DND-41 (cell line): ENCODE results near the gene ATP5F1C.

Experiments used
- ATAC-seq: fragments of 200-7000 bp; cut with Tn5 transposase; 3 replicates; pipeline ENCODE4 v1.9.1; 2021; ENCODE audit warnings: low read depth; ENCODE audit not compliant: insufficient read depth
- DNase-seq: peaks from one replicate; pipeline ENCODE4 v3.0.0-alpha.2; 2020
- H2AFZ ChIP-seq: 2 replicates; pipeline ENCODE4 v1.6.0; 2012; ENCODE audit warnings: low read depth, low read length
- H3K27ac ChIP-seq: 2 replicates; pipeline ENCODE4 v1.5.1; 2012; ENCODE audit warnings: low read length, inconsistent platforms
- H3K27me3 ChIP-seq: fragments of 200-600 bp; sonication (generic); 2 replicates; pipeline ENCODE4 v1.6.0; 2012; ENCODE audit warnings: low read length, mild to moderate bottlenecking, inconsistent platforms; ENCODE audit not compliant: insufficient read depth, poor library complexity
- H3K36me3 ChIP-seq: 2 replicates; pipeline ENCODE4 v1.5.1; 2012; ENCODE audit warnings: low read length, inconsistent platforms; ENCODE audit not compliant: insufficient read depth
- H3K4me1 ChIP-seq: 2 replicates; pipeline ENCODE4 v1.5.1; 2012; ENCODE audit warnings: mild to moderate bottlenecking, low read length; ENCODE audit not compliant: insufficient read depth
- H3K4me2 ChIP-seq: 2 replicates; pipeline ENCODE4 v1.6.0; 2012; ENCODE audit warnings: mild to moderate bottlenecking, moderate library complexity, low read length, inconsistent platforms; ENCODE audit not compliant: insufficient read depth
- H3K4me3 ChIP-seq, 2 experiments: fragments of 200-600 bp in 1 of 2; shearing (Covaris generic) in 1 of 2; 2 replicates each; pipeline ENCODE4 v1.5.1; 2012 to 2016; ENCODE audit warnings: inconsistent platforms in 2 of 2, low read length in 2 of 2, mild to moderate bottlenecking in 2 of 2, low read depth in 1 of 2, moderate library complexity in 1 of 2
- H3K79me2 ChIP-seq: 2 replicates; pipeline ENCODE4 v1.6.0; 2012; ENCODE audit warnings: low read length, inconsistent platforms; ENCODE audit not compliant: insufficient read depth
- H3K9ac ChIP-seq: 2 replicates; pipeline ENCODE4 v1.6.0; 2012; ENCODE audit warnings: low read depth, mild to moderate bottlenecking, inconsistent platforms, low read length, moderate library complexity
- H3K9me3 ChIP-seq: 2 replicates; pipeline ENCODE4 v1.5.1; 2012; ENCODE audit warnings: low read length, moderate library complexity, mild to moderate bottlenecking, inconsistent platforms; ENCODE audit not compliant: insufficient read depth, severe bottlenecking
- H4K20me1 ChIP-seq: 2 replicates; pipeline ENCODE4 v1.6.0; 2012; ENCODE audit warnings: low read length; ENCODE audit not compliant: insufficient read depth
- CTCF ChIP-seq: IDR thresholded peaks from 2 replicates; pipeline ENCODE4 v1.5.1; 2012; ENCODE audit warnings: borderline replicate concordance, low read length, moderate library complexity, mild to moderate bottlenecking; ENCODE audit not compliant: poor library complexity, severe bottlenecking; ENCODE audit errors: extremely low read depth
- EZH2 ChIP-seq: IDR thresholded peaks from 3 replicates; pipeline ENCODE4 v1.6.1; 2012; ENCODE audit warnings: borderline replicate concordance, low read depth, mild to moderate bottlenecking, moderate library complexity, low read length, inconsistent platforms; ENCODE audit not compliant: severe bottlenecking

Gene ATP5F1C

GRCh38 chr10:7797582-7797981 is 9.6 kb downstream of the ATP5F1C start:
- H3K79me2 ChIP-seq: peaks cover 48% of the 10 kb centered on the region
- H3K27ac ChIP-seq: no peak overlapping the region

GRCh38 chr10:7802606-7803005 is 14.6 kb downstream of the ATP5F1C start:
- peaks cover 9% of the 10 kb centered on the region for H4K20me1 ChIP-seq

More at GRCh38 chr10:7797582-7797981, 9.6 kb downstream of the ATP5F1C start:
- ATAC-seq: no peak
- Histone ChIP-seq H3K4me3 (no peak overlapping the region), H4K20me1 (peaks cover 37% of the 10 kb centered on the region), H3K27me3 (no peaks in the 10 kb centered on the region), H3K9ac (no peak overlapping the region), H3K9me3 (no peaks in the 10 kb centered on the region), H3K4me1 (peaks cover 4% of the 10 kb centered on the region; the same call in 1 of the 2 replicates), H3K36me3 (peaks cover 69% of the 10 kb centered on the region), H3K4me2 (no peak overlapping the region), H2AFZ (no peak overlapping the region)
- DNase-seq: no peak
- TF ChIP-seq CTCF (no peak), EZH2 (no peak)

DNA sequence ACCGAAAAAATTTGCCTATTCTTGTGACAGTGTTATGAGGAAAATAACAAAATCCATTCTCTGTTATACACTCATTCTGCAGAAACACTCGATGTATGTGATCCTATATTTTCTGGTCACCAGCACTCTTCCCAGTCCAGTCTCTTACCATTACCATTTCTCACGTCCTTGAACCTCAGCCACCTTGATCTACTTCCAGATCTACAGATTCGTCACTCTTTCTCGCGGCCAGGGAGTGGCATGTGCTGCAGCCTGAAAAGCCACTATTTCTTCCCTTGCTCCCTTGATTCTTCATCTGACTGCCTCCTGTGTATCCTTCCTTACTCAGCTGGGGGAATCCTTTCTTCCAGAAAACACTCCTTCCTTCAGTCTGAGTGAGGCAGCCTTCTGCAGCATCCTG is 16.2 kb downstream of the ATP5F1C start:
- Histone ChIP-seq H3K4me1 (no peaks in the 10 kb centered on the region), H3K4me3 (no peak overlapping the region), H3K27ac (no peak overlapping the region), H3K9ac (no peak overlapping the region), H2AFZ (no peak overlapping the region), H4K20me1 (peaks cover 9% of the 10 kb centered on the region), H3K79me2 (0 out of 2 replicates have a peak, but pooled peaks cover 3% of the 10 kb centered on the region), H3K36me3 (peaks cover 83% of the 10 kb centered on the region), H3K9me3 (no peaks in the 10 kb centered on the region), H3K27me3 (no peaks in the 10 kb centered on the region), H3K4me2 (no peak overlapping the region)
- ATAC-seq (no peak), DNase-seq (no peak)
- TF ChIP-seq EZH2 (no peak), CTCF (no peak)

More at GRCh38 chr10:7802606-7803005, 14.6 kb downstream of the ATP5F1C start:
- Histone ChIP-seq H3K4me2 (no peak overlapping the region), H2AFZ (no peak overlapping the region), H3K27ac (no peak overlapping the region), H3K9me3 (no peaks in the 10 kb centered on the region), H3K36me3 (peaks cover 90% of the 10 kb centered on the region), H3K9ac (no peak overlapping the region), H3K4me3 (no peak overlapping the region), H3K27me3 (no peaks in the 10 kb centered on the region), H3K4me1 (no peaks in the 10 kb centered on the region), H3K79me2 (0 out of 2 replicates have a peak, but pooled peaks cover 3% of the 10 kb centered on the region)
- no peak for TF ChIP-seq EZH2
- TF ChIP-seq CTCF: no peak
- no peak for DNase-seq
- ATAC-seq: no peak

- TF ChIP-seq EZH2 (no peak), CTCF (no peak)
- DNase-seq: no peak
- no peak overlapping the region for H3K27ac ChIP-seq
These were observed 16.8 kb downstream of the ATP5F1C start for GRCh38 chr10:7804741-7805140.

More at GRCh38 chr10:7804741-7805140, 16.8 kb downstream of the ATP5F1C start:
- Histone ChIP-seq H3K27me3 (no peaks in the 10 kb centered on the region), H2AFZ (no peak overlapping the region), H3K4me3 (no peak overlapping the region), H3K9me3 (no peaks in the 10 kb centered on the region), H3K36me3 (peaks cover 78% of the 10 kb centered on the region), H3K4me1 (no peaks in the 10 kb centered on the region), H3K79me2 (no peaks in the 10 kb centered on the region), H4K20me1 (peaks cover 9% of the 10 kb centered on the region), H3K4me2 (no peak overlapping the region), H3K9ac (no peak overlapping the region)
- no peak for ATAC-seq
